ENCODE measurements around the gene GNPTAB.
"Not testable (repeated sequence)": the region's sequence is repeated elsewhere in the genome, so short reads cannot be mapped to it uniquely, and the experiment has no call there.

Gene GNPTAB

DNA sequence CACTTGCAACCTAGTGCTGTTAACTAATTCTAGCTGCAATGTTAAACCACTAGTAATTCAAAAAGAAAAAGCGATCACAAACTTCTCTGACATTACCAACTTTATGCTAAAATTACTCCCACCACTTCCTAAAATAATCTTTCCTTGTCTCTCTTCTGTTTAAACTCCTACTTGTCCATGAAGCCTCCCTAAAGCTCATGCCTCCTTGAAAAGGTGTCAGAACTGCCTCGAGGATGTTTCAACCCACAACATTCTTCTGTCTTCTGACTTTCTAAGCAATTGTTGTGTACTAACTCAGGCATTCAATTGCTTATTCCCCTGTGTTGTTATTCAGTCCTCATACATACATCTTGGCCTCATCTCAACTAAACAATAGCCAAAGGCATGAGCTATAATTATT lies 5.9 kb downstream of the GNPTAB start:
- Histone ChIP-seq H3K36me3 (ENCODE audit: insufficient read depth) (no peaks in the 10 kb centered on the region), H3K4me2 (peak overlapping the region; percentile 5; the same call in 1 of the 2 replicates), H3K27ac (no peak overlapping the region), H3K27me3 (ENCODE audit: insufficient read depth, low read depth) (no peaks in the 10 kb centered on the region), H4K20me1 (ENCODE audit: insufficient read depth) (no peaks in the 10 kb centered on the region), H2AFZ (ENCODE audit: low read depth) (no peak overlapping the region), H3K4me3 (IDR thresholded peaks at IDR 0.05; ENCODE audit: insufficient read depth, low read depth, low read length) (no peak overlapping the region), H3K4me1 (ENCODE audit: low read depth, poor library complexity, severe bottlenecking) (peaks cover 69% of the 10 kb centered on the region), H3K79me2 (ENCODE audit: insufficient read depth, low read depth) (peaks cover 86% of the 10 kb centered on the region), H3K9ac (no peak overlapping the region)
- TF ChIP-seq, protein P1, sequence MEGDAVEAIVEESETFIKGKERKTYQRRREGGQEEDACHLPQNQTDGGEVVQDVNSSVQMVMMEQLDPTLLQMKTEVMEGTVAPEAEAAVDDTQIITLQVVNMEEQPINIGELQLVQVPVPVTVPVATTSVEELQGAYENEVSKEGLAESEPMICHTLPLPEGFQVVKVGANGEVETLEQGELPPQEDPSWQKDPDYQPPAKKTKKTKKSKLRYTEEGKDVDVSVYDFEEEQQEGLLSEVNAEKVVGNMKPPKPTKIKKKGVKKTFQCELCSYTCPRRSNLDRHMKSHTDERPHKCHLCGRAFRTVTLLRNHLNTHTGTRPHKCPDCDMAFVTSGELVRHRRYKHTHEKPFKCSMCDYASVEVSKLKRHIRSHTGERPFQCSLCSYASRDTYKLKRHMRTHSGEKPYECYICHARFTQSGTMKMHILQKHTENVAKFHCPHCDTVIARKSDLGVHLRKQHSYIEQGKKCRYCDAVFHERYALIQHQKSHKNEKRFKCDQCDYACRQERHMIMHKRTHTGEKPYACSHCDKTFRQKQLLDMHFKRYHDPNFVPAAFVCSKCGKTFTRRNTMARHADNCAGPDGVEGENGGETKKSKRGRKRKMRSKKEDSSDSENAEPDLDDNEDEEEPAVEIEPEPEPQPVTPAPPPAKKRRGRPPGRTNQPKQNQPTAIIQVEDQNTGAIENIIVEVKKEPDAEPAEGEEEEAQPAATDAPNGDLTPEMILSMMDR (conservative IDR thresholded peaks at IDR 0.05; ENCODE audit: low read depth, low read length): no peak

DNA sequence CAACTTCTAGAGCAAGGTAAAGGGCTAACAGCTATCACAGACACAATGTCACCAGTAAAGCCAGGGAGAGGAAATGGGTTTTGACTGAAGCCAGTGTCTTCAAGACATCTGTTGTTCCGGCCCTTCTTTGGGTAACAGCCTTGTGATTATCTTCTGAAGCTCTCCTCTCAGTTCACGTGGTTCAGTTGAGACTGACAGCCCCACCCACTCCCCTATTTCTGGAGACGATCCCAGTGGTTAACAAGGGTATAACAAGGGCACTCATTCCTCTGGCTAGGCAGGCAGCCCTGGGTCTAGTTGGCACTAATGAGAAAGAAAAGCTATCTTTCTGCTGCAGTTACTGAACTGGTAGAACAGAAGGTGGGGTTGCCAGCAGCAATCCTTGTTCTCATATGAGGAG lies 6.9 kb downstream of the GNPTAB start:
- Histone ChIP-seq H3K79me2 (ENCODE audit: insufficient read depth, low read depth) (peaks cover 81% of the 10 kb centered on the region), H3K36me3 (ENCODE audit: insufficient read depth) (no peaks in the 10 kb centered on the region), H3K9ac (no peak overlapping the region), H3K27ac (peak overlapping the region; percentile 1; the same call in 1 of the 2 replicates), H2AFZ (ENCODE audit: low read depth) (no peak overlapping the region), H3K4me2 (peak overlapping the region; percentile 52), H3K4me3 (IDR thresholded peaks at IDR 0.05; ENCODE audit: insufficient read depth, low read depth, low read length) (no peak overlapping the region), H4K20me1 (ENCODE audit: insufficient read depth) (no peaks in the 10 kb centered on the region), H3K4me1 (ENCODE audit: low read depth, poor library complexity, severe bottlenecking) (peaks cover 74% of the 10 kb centered on the region), H3K27me3 (ENCODE audit: insufficient read depth, low read depth) (no peaks in the 10 kb centered on the region)
- TF ChIP-seq, protein P1 (conservative IDR thresholded peaks at IDR 0.05; ENCODE audit: low read depth, low read length): peak; percentile 25; the same call in 1 of the 2 replicates

DNA sequence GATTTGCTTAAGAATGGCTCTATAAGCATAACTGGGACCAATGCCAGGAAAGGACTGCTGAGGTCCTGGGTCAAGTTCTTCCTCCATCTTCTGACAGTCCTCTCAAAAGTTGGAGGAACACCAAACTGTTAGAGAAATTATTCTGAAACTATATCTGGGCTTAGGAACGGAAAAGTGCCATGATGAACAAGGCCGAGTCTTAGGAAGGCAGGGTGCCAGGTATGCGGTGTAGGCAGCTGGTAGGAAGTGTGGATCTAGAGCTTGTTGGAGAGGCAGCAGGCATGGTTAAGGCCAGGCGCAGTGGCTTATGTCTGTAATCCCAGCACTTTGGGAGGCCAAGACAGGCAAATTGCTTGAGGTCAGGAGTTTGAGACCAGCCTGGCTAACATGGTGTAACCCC lies 7.7 kb downstream of the GNPTAB start:
- H3K4me1 ChIP-seq (ENCODE audit: low read depth, poor library complexity, severe bottlenecking): peaks cover 65% of the 10 kb centered on the region
- TF ChIP-seq, protein P1 (conservative IDR thresholded peaks at IDR 0.05; ENCODE audit: low read depth, low read length): no peak
- no peak overlapping the region for H3K4me3 ChIP-seq (IDR thresholded peaks at IDR 0.05; ENCODE audit: insufficient read depth, low read depth, low read length)
- H3K27me3 ChIP-seq (ENCODE audit: insufficient read depth, low read depth): no peaks in the 10 kb centered on the region
- H2AFZ ChIP-seq (ENCODE audit: low read depth): no peak overlapping the region
- H3K4me2 ChIP-seq: no peak overlapping the region
- H4K20me1 ChIP-seq (ENCODE audit: insufficient read depth): no peaks in the 10 kb centered on the region
- no peak overlapping the region for H3K27ac ChIP-seq
- no peak overlapping the region for H3K9ac ChIP-seq
- peaks cover 82% of the 10 kb centered on the region for H3K79me2 ChIP-seq (ENCODE audit: insufficient read depth, low read depth)
- no peaks in the 10 kb centered on the region for H3K36me3 ChIP-seq (ENCODE audit: insufficient read depth)

DNA sequence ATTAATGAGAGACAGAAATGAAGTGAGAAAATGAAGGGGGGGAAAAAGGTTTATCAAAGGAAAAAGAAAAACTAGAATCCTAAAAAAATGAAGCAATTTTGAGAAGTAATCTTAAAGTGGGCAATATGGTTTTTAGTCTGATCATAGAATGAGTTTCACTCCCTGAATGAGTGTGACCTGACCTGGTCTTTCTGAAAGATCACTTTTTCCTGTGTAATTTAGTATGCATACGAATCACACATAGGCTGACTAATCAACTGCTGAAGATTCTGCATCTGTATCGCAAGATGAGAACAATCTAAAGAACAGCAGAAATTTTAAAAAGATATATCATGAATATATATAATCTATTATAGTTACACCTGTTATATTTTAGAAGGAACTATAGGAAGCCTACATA lies 11.3 kb downstream of the GNPTAB start:
- H3K36me3 ChIP-seq (ENCODE audit: insufficient read depth): no peaks in the 10 kb centered on the region
- peaks cover 75% of the 10 kb centered on the region for H3K79me2 ChIP-seq (ENCODE audit: insufficient read depth, low read depth)
- H3K9ac ChIP-seq: no peak overlapping the region
- H3K4me2 ChIP-seq: no peak overlapping the region
- no peaks in the 10 kb centered on the region for H3K27me3 ChIP-seq (ENCODE audit: insufficient read depth, low read depth)
- H4K20me1 ChIP-seq (ENCODE audit: insufficient read depth): 0 out of 2 replicates have a peak, but pooled peaks cover 10% of the 10 kb centered on the region
- TF ChIP-seq, protein P1 (conservative IDR thresholded peaks at IDR 0.05; ENCODE audit: low read depth, low read length): no peak
- peaks cover 37% of the 10 kb centered on the region for H3K4me1 ChIP-seq (ENCODE audit: low read depth, poor library complexity, severe bottlenecking)
- no peak overlapping the region for H2AFZ ChIP-seq (ENCODE audit: low read depth)
- H3K27ac ChIP-seq: no peak overlapping the region
- no peak overlapping the region for H3K4me3 ChIP-seq (IDR thresholded peaks at IDR 0.05; ENCODE audit: insufficient read depth, low read depth, low read length)

DNA sequence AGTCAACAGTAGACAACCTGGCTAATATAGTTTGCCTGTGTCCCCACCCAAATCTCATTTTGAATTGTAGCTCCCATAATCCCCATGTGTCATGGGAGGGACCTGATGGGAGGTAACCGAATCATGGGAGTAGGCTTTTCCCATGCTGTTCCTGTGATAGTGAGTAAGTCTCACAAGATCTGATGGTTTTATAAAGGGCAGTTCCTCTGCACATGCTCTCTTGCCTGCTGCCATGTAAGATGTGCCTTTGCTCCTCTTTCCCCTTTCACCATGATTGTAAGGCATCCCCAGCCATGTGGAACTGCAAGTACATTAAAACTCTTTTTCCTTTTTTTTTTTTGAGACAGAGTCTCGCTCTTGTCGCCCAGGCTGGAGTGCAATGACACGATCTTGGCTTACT lies 12.1 kb downstream of the GNPTAB start:
- H2AFZ ChIP-seq (ENCODE audit: low read depth); H3K9ac ChIP-seq; H3K4me2 ChIP-seq; H3K27ac ChIP-seq; H3K4me3 ChIP-seq (IDR thresholded peaks at IDR 0.05; ENCODE audit: insufficient read depth, low read depth, low read length); H3K36me3 ChIP-seq (ENCODE audit: insufficient read depth); H3K27me3 ChIP-seq (ENCODE audit: insufficient read depth, low read depth): not testable (repeated sequence)
- 0 out of 2 replicates have a peak, but pooled peaks cover 10% of the 10 kb centered on the region for H4K20me1 ChIP-seq (ENCODE audit: insufficient read depth)
- H3K4me1 ChIP-seq (ENCODE audit: low read depth, poor library complexity, severe bottlenecking): peaks cover 29% of the 10 kb centered on the region
- H3K79me2 ChIP-seq (ENCODE audit: insufficient read depth, low read depth): peaks cover 78% of the 10 kb centered on the region

Data from KMS-11 (cell line).